T-helper 1 cell (primary cell): ENCODE results near the gene OR10G6.
"Not testable (repeated sequence)": the region's sequence is repeated elsewhere in the genome, so short reads cannot be mapped to it uniquely, and the experiment has no call there.

ENCODE experiments used
- DNase-seq, 5 donors: peaks; one replicate each; pipeline ENCODE4 v3.0.0-alpha.2; 2012 to 2020
- total RNA-seq, 4 donors: gene quantifications; one replicate each; lab custom pipeline; 2026; lab: John Stamatoyannopoulos, UW

OR10G6 gene
- total RNA-seq: 0 reads per million in 4 donors

- DNase-seq: no peak
These were observed at the start of gene OR10G6 for GRCh38 chr11:123995119-123995518. TSS of gene OR10G6 (minus strand) at chr11:123995161. CDS start at chr11:123995161, 0 bp downstream.

GRCh38 chr11:124043420-124043819 is 48.5 kb upstream of the OR10G6 start:
- no peak for DNase-seq

GRCh38 chr11:124041254-124041653 is 46.3 kb upstream of the OR10G6 start, which contains the start of gene OR10G7:
TSS of gene OR10G7 (minus strand) at chr11:124041325. CDS start at chr11:124039001, 2,324 bp downstream.
- no peak for DNase-seq

- DNase-seq: no peak
These were observed 44.6 kb upstream of the OR10G6 start for GRCh38 chr11:124039557-124039956.

- DNase-seq: no peak
These were observed 41.7 kb upstream of the OR10G6 start for GRCh38 chr11:124036666-124037065.

- DNase-seq: no peak
These were observed 31.5 kb upstream of the OR10G6 start, which contains the start of gene OR10G8 for GRCh38 chr11:124026498-124026897. TSS of gene OR10G8 (plus strand) at chr11:124026798. CDS start at chr11:124029623, 2,825 bp downstream.

- DNase-seq: not testable (repeated sequence)
These were observed 20.9 kb upstream of the OR10G6 start for GRCh38 chr11:124015837-124016236.

GRCh38 chr11:124012697-124013096 is 17.7 kb upstream of the OR10G6 start, which contains the start of gene OR10G4:
TSS of gene OR10G4 (plus strand) at chr11:124012997. CDS start at chr11:124015575, 2,578 bp downstream.
- no peak for DNase-seq

- no peak for DNase-seq
These were observed 15.7 kb downstream of the OR10G6 start for GRCh38 chr11:123979311-123979710.

- DNase-seq: no peak
These were observed 17.1 kb downstream of the OR10G6 start, which contains the start of gene OR10S1 for GRCh38 chr11:123977731-123978347. TSS of gene OR10S1 (minus strand) at chr11:123977781. CDS start at chr11:123977664, 117 bp downstream.

GRCh38 chr11:123976770-123977560 is 18.0 kb downstream of the OR10G6 start:
- no peak for DNase-seq

- DNase-seq: no peak
These were observed 21.1 kb downstream of the OR10G6 start for GRCh38 chr11:123973816-123974215.

- DNase-seq: no peak
These were observed 38.2 kb downstream of the OR10G6 start for GRCh38 chr11:123956752-123957151.

GRCh38 chr11:123945132-123945531 is 49.8 kb downstream of the OR10G6 start:
- no peak for DNase-seq
